T-helper 22 cell (primary cell): Measurements from ENCODE around the gene GAS6.
"Not testable (repeated sequence)": the region's sequence is repeated elsewhere in the genome, so short reads cannot be mapped to it uniquely, and the experiment has no call there.

ENCODE experiments used
- DNase-seq: peaks from one replicate; pipeline ENCODE4 v3.0.0-alpha.2; 2020; ENCODE audit warnings: low read depth

The GAS6 gene

GRCh38 chr13:113806104-113806471, 57.8 kb downstream of the GAS6 start:
- no peak for DNase-seq

GRCh38 chr13:113805431-113806103, 58.3 kb downstream of the GAS6 start:
- no peak for DNase-seq

GRCh38 chr13:113804703-113805430, 59.0 kb downstream of the GAS6 start:
- no peak for DNase-seq

GRCh38 chr13:113804017-113804702, 59.7 kb downstream of the GAS6 start:
- no peak for DNase-seq

- DNase-seq, result no peak
These were observed 60.4 kb downstream of the GAS6 start for GRCh38 chr13:113803409-113804016.

- DNase-seq, result no peak
These were observed 61.1 kb downstream of the GAS6 start for GRCh38 chr13:113802761-113803160.

- no peak for DNase-seq
These were observed 61.8 kb downstream of the GAS6 start for GRCh38 chr13:113802090-113802531.

- DNase-seq, result no peak
These were observed 62.5 kb downstream of the GAS6 start for GRCh38 chr13:113801289-113801961.

- no peak for DNase-seq
These were observed 63.3 kb downstream of the GAS6 start for GRCh38 chr13:113800576-113800926.

- DNase-seq, result no peak
These were observed 65.6 kb downstream of the GAS6 start for GRCh38 chr13:113798200-113798811.

- DNase-seq, result no peak
These were observed 66.8 kb downstream of the GAS6 start for GRCh38 chr13:113796964-113797676.

GRCh38 chr13:113796211-113796963, 67.5 kb downstream of the GAS6 start:
- no peak for DNase-seq

- DNase-seq, result not testable (repeated sequence)
These were observed 68.5 kb downstream of the GAS6 start for GRCh38 chr13:113795362-113795761.

- DNase-seq, result no peak
These were observed 69.1 kb downstream of the GAS6 start for GRCh38 chr13:113794764-113795173.

- no peak for DNase-seq
These were observed 69.8 kb downstream of the GAS6 start for GRCh38 chr13:113794086-113794485.

GRCh38 chr13:113793718-113794085, 70.2 kb downstream of the GAS6 start:
- DNase-seq, result no peak

- DNase-seq, result no peak
These were observed 70.8 kb downstream of the GAS6 start for GRCh38 chr13:113792886-113793717.

- DNase-seq, result no peak
These were observed 71.6 kb downstream of the GAS6 start for GRCh38 chr13:113792236-113792770.

GRCh38 chr13:113791761-113792160, 72.1 kb downstream of the GAS6 start:
- no peak for DNase-seq
